Lower lobe of right lung (tissue), 2 donors: ENCODE results near the gene ATP6V1G1. TPM values are rescaled to one million over a fixed set of nuclear protein-coding genes. Genes with fewer than 3 reads are reported as not detected.
"Not testable (repeated sequence)": the region's sequence is repeated elsewhere in the genome, so short reads cannot be mapped to it uniquely, and the experiment has no call there.

Experiments
- ATAC-seq, 2 donors: fragments of 200-7000 bp; cut with Tn5 transposase; one replicate each; pipeline ENCODE4 v1.9.1; 2020 to 2022; ENCODE audit warnings: mild to moderate bottlenecking in 2 of 2, moderate library complexity in 2 of 2
- DNase-seq: peaks from one replicate; pipeline ENCODE4 v3.0.0-alpha.2; 2020
- H3K27ac ChIP-seq: fragments of 200-600 bp; one replicate; pipeline ENCODE4 v1.8.0; 2022
- H3K27me3 ChIP-seq: fragments of 200-600 bp; one replicate; pipeline ENCODE4 v1.8.0; 2022; ENCODE audit warnings: low read depth
- H3K36me3 ChIP-seq: fragments of 200-600 bp; one replicate; pipeline ENCODE4 v1.8.0; 2022; ENCODE audit warnings: mild to moderate bottlenecking
- H3K4me1 ChIP-seq: fragments of 200-600 bp; one replicate; pipeline ENCODE4 v1.8.0; 2022
- H3K4me3 ChIP-seq: fragments of 200-600 bp; one replicate; pipeline ENCODE4 v1.8.0; 2022; ENCODE audit warnings: mild to moderate bottlenecking
- H3K9me3 ChIP-seq: fragments of 200-600 bp; one replicate; pipeline ENCODE4 v1.8.0; 2022
- intact Hi-C: fragments of 100-400 bp; cut with DNase I; formaldehyde crosslinking; loops from one replicate; pipeline ENCODE4 v1.11.0; 2022
- total RNA-seq: library from RNA; stranded (reverse); fragmentation: NEBNext Ultra II Directional; extraction: Animal tissue kit (Norgen Biotek cat#: 25700); gene quantifications from one replicate; pipeline ENCODE4 v1.2.1, GENCODE V29; 2021
- TF ChIP-seq, protein P1 (sequence below): fragments of 200-600 bp; IDR thresholded peaks from one replicate; pipeline ENCODE4 v1.8.0; 2022; ENCODE audit warnings: antibody characterized with exemption, mild to moderate bottlenecking
- donor health status: DM: no; HTN: yes; CAD: no; lungs with severe emphysema.

ATP6V1G1 gene
- total RNA-seq, 1 donor from 2014 or later: 104 TPM

DNA sequence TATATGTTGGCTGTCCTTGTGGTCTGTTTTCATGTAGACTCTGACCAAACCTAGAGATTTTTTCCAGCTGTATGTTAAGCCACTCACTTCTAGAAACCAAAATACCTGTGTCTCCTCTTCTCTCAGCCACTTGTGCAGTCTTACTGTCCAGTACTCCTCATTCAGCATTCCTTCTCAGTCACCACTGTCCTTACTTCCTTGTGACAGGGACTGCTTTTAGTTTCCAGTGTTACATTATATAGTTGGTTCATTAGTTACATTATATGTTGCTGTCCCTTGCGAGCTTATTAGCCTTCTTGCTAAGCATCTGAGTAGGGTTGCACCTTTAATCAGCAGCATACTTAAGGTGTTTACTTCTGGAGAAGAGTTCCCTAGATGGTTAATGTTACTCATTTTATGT is 4.3 kb downstream of the ATP6V1G1 start:
- intact Hi-C loops: no loop called here

DNA sequence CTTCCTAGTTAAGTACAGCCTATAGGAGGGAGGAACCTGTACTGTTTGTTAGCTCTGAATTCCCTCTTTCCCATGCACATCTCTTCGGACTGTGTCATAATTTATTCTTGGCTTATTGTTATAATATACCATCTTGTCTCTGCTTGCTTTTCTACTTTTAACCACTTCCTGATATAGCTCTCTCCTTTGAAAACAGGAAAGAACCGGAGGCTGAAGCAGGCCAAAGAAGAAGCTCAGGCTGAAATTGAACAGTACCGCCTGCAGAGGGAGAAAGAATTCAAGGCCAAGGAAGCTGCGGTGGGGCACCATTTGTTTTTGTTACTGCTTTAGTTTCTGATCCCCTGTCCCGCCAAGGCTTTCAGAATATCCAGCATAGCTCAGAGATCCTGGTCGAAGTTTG is 4.8 kb downstream of the ATP6V1G1 start:
- DNase-seq (no peak), ATAC-seq (no peak)
- peak overlapping the region; percentile 46 for H3K27ac ChIP-seq
- H3K27me3 ChIP-seq: no peaks in the 10 kb centered on the region
- H3K4me3 ChIP-seq: peak overlapping the region; percentile 13
- H3K4me1 ChIP-seq: peaks cover 51% of the 10 kb centered on the region
- H3K9me3 ChIP-seq: no peaks in the 10 kb centered on the region
- intact Hi-C loops: no loop called here
- H3K36me3 ChIP-seq: peaks cover 52% of the 10 kb centered on the region
- TF ChIP-seq, protein P1, sequence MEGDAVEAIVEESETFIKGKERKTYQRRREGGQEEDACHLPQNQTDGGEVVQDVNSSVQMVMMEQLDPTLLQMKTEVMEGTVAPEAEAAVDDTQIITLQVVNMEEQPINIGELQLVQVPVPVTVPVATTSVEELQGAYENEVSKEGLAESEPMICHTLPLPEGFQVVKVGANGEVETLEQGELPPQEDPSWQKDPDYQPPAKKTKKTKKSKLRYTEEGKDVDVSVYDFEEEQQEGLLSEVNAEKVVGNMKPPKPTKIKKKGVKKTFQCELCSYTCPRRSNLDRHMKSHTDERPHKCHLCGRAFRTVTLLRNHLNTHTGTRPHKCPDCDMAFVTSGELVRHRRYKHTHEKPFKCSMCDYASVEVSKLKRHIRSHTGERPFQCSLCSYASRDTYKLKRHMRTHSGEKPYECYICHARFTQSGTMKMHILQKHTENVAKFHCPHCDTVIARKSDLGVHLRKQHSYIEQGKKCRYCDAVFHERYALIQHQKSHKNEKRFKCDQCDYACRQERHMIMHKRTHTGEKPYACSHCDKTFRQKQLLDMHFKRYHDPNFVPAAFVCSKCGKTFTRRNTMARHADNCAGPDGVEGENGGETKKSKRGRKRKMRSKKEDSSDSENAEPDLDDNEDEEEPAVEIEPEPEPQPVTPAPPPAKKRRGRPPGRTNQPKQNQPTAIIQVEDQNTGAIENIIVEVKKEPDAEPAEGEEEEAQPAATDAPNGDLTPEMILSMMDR: peak; percentile 44

More for the DNA sequence above, 4.3 kb downstream of the ATP6V1G1 start:
- Histone ChIP-seq H3K36me3 (peaks cover 49% of the 10 kb centered on the region), H3K4me1 (peaks cover 51% of the 10 kb centered on the region), H3K9me3 (no peaks in the 10 kb centered on the region), H3K27me3 (no peaks in the 10 kb centered on the region), H3K27ac (peak overlapping the region; percentile 46), H3K4me3 (peak overlapping the region; percentile 13)
- TF ChIP-seq, protein P1: no peak
- no peak for DNase-seq
- no peak for ATAC-seq

DNA sequence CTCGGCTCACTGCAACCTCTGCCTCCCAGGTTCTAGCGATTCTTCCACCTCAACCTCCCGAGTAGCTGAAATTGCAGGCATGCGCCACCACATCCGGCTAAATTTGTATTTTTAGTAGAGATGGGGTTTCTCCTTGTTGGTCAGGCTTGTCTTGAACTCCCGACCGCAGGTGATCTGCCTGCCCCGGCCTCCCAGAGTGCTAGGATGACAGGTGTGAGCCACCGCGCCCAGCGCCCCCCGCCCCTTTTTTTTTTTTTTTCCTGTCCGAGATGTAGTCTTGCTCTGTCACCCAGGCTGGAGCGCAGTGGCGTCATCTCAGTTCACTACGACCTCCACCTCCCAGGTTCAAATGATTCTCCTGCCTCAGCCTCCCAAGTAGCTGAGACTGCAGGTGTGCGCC is 6.6 kb downstream of the ATP6V1G1 start:
- no peaks in the 10 kb centered on the region for H3K27me3 ChIP-seq
- intact Hi-C loops: no loop called here
- DNase-seq: no peak
- no peak overlapping the region for H3K4me3 ChIP-seq
- peaks cover 44% of the 10 kb centered on the region for H3K4me1 ChIP-seq
- peaks cover 70% of the 10 kb centered on the region for H3K36me3 ChIP-seq
- no peak for ATAC-seq
- no peaks in the 10 kb centered on the region for H3K9me3 ChIP-seq
- TF ChIP-seq, protein P1: no peak
- H3K27ac ChIP-seq: no peak overlapping the region

DNA sequence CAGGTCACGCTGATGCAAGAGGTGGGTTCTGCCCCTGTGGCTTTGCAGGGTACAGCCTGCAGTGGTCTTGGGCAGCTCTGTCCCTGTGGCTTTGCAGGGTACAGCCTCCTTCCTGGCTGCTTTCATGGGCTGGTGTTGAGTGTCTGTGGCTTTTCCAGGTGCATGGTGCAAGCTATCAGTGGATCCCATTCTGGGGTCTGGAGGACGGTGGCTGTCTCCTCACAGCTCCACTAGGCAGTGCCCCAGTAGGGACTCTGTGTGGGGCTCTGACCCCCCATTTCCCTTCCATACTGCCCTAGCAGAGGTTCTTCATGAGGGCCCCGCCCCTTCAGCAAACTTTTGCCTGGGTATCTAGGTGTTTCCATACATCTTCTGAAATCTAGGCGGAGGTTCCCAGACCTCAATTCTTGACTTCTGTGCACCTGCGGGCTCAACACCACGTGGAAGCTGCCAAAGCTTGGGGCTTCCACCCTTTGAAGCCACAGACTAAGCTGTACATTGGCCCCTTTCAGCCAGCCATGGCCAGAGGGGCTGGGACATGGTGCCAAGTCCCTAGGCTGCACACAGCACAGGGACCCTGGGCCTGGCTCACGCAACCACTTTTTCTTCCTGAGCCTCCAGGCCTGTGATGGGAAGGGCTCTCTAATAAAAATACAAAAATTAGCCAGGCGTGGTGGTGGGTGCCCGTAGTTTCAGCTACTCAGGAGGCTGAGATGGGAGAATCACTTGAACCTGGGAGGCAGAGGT is 13.1 kb downstream of the ATP6V1G1 start:
- H3K27ac ChIP-seq, ATAC-seq, DNase-seq, H3K4me1 ChIP-seq, H3K27me3 ChIP-seq, H3K4me3 ChIP-seq, intact Hi-C loops: not testable (repeated sequence)
- peaks cover 11% of the 10 kb centered on the region for H3K9me3 ChIP-seq
- H3K36me3 ChIP-seq: peaks cover 47% of the 10 kb centered on the region

DNA sequence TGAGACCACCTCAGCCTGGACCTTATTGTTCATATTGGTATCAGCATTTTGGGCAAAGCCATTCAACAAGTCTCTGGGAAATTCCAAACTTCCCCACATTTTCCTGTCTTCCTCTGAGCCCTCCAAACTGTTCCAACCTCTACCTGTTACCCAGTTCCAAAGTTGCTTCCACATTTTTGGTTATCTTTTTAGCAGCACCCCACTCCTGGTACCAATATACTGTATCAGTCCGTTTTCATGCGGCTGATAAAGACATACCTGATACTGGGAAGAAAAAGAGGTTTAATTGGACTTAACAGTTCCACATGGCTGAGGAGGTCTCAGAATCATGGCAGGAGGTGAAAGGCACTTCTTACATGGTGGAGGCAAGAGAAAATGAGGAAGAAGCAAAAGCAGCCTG is 14.2 kb downstream of the ATP6V1G1 start:
- intact Hi-C loops, DNase-seq, H3K27ac ChIP-seq, H3K4me3 ChIP-seq, ATAC-seq, H3K27me3 ChIP-seq, H3K4me1 ChIP-seq: not testable (repeated sequence)
- H3K9me3 ChIP-seq: peaks cover 11% of the 10 kb centered on the region
- H3K36me3 ChIP-seq: peaks cover 36% of the 10 kb centered on the region

DNA sequence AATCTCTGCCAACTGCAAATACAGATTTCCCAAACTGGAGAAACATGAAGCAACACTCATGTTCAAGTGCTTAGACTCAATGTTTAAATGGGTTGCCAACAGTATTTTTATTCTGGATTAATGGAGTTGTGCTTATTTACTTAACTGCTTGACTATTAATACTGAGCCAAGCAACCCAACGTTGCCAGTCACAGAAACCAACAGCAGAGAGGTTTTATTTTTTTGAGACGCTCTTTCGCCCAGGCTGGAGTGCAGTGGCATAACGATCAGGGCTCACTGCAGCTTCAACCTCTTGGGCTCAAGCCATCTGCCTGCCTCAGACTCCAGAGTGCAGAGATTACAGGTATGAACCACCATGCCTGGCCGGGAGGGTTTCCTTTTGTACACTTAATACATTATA is 15.1 kb downstream of the ATP6V1G1 start:
- intact Hi-C loops: no loop called here
- Histone ChIP-seq H3K27ac (peak overlapping the region; percentile 1), H3K4me1 (no peaks in the 10 kb centered on the region), H3K4me3 (no peak overlapping the region), H3K9me3 (peaks cover 11% of the 10 kb centered on the region), H3K36me3 (peaks cover 30% of the 10 kb centered on the region), H3K27me3 (no peaks in the 10 kb centered on the region)
- TF ChIP-seq, protein P1: no peak
- ATAC-seq (peak; percentile 69 to 73), DNase-seq (no peak)
